ENCODE results near the gene PRAMEF13.
"Not testable (repeated sequence)": the region's sequence is repeated elsewhere in the genome, so short reads cannot be mapped to it uniquely, and the experiment has no call there.

Gene PRAMEF13

GRCh38 chr1:13208712-13209111 lies 7.5 kb upstream of the PRAMEF13 start:
- in situ Hi-C loops (cut with MboI; ENCODE audit: low sequenced_read_pairs), result not testable (repeated sequence)

- in situ Hi-C loops (cut with MboI; ENCODE audit: low sequenced_read_pairs), result not testable (repeated sequence)
Measured at GRCh38 chr1:13171548-13171947, 29.7 kb downstream of the PRAMEF13 start, which contains the start of gene PRAMEF9. Gene PRAMEF9, plus strand, starts transcription at chr1:13171848. Its CDS starts 3,433 bp downstream, at chr1:13175281.

- in situ Hi-C loops (cut with MboI; ENCODE audit: low sequenced_read_pairs), result not testable (repeated sequence)
Measured at GRCh38 chr1:13165531-13165930, 35.7 kb downstream of the PRAMEF13 start, which contains the start of gene HNRNPCL4. Gene HNRNPCL4, minus strand, starts transcription at chr1:13165631. Its CDS starts 164 bp downstream, at chr1:13165467.

GRCh38 chr1:13155909-13156308 lies 45.3 kb downstream of the PRAMEF13 start, which contains the start of gene PRAMEF26:
Gene PRAMEF26, minus strand, starts transcription at chr1:13156009. Its CDS starts 2,914 bp downstream, at chr1:13153095.
- in situ Hi-C loops (cut with MboI; ENCODE audit: low sequenced_read_pairs), result not testable (repeated sequence)

All from hTERT RPE-1 (cell line).